SK-N-SH treated with all-trans-retinoic acid at 6 μM for 48 hours (cell line): Measurements from ENCODE around the gene PIR.

Experiments used
- ATAC-seq: fragments of 200-7000 bp; cut with Tn5 transposase; 3 replicates; pipeline ENCODE4 v1.9.1; 2020; ENCODE audit warnings: mild to moderate bottlenecking, moderate library complexity
- ARNTL ChIP-seq: fragments of 450-650 bp; formaldehyde crosslinking; IDR thresholded peaks from 2 replicates; pipeline ENCODE4 v1.5.0; 2020; ENCODE audit warnings: low read depth, mild to moderate bottlenecking, moderate library complexity, borderline replicate concordance
- BACH2 ChIP-seq: fragments of 250-450 bp; sonication (Bioruptor Pico); IDR thresholded peaks from 2 replicates; pipeline ENCODE4 v1.9.0; 2021; ENCODE audit warnings: mild to moderate bottlenecking, borderline replicate concordance
- CREB5 ChIP-seq: fragments of 250-450 bp; sonication (Bioruptor Pico); IDR thresholded peaks from 2 replicates; pipeline ENCODE4 v1.5.1; 2020; ENCODE audit warnings: low read depth, mild to moderate bottlenecking, moderate library complexity
- CSDC2 ChIP-seq: fragments of 250-450 bp; sonication (Bioruptor Pico); IDR thresholded peaks from 2 replicates; pipeline ENCODE4 v1.5.0; 2020; ENCODE audit warnings: mild to moderate bottlenecking, moderate library complexity
- CSRNP3 ChIP-seq: fragments of 250-450 bp; sonication (Bioruptor Pico); IDR thresholded peaks from 2 replicates; pipeline ENCODE4 v1.5.1; 2021; ENCODE audit warnings: mild to moderate bottlenecking, moderate library complexity
- GLIS3 ChIP-seq: fragments of 250-450 bp; sonication (Bioruptor Pico); IDR thresholded peaks from 2 replicates; pipeline ENCODE4 v1.5.0; 2020; ENCODE audit warnings: mild to moderate bottlenecking, moderate library complexity
- ISL1 ChIP-seq: fragments of 250-450 bp; sonication (Bioruptor Pico); IDR thresholded peaks from 2 replicates; pipeline ENCODE4 v2.1.2; 2022; ENCODE audit warnings: mild to moderate bottlenecking, moderate library complexity
- OSR1 ChIP-seq: fragments of 250-450 bp; sonication (Bioruptor Pico); IDR thresholded peaks from 2 replicates; pipeline ENCODE4 v1.8.0; 2022; ENCODE audit warnings: moderate library complexity, mild to moderate bottlenecking, inconsistent platforms
- PATZ1 ChIP-seq: fragments of 250-450 bp; sonication (Bioruptor Pico); IDR thresholded peaks from 2 replicates; pipeline ENCODE4 v1.8.0; 2020; ENCODE audit warnings: mild to moderate bottlenecking, moderate library complexity, borderline replicate concordance
- POU6F1 ChIP-seq: fragments of 250-450 bp; sonication (Bioruptor Pico); IDR thresholded peaks from 2 replicates; pipeline ENCODE4 v1.8.0; 2021; ENCODE audit warnings: low read depth, mild to moderate bottlenecking, moderate library complexity, borderline replicate concordance
- PPARA ChIP-seq: fragments of 250-450 bp; sonication (Bioruptor Pico); IDR thresholded peaks from 2 replicates; pipeline ENCODE4 v1.5.0; 2020; ENCODE audit warnings: mild to moderate bottlenecking, borderline replicate concordance
- RARB ChIP-seq: fragments of 250-450 bp; sonication (Bioruptor Pico); IDR thresholded peaks from 2 replicates; pipeline ENCODE4 v1.8.0; 2021; ENCODE audit warnings: mild to moderate bottlenecking, moderate library complexity
- SNAI2 ChIP-seq: fragments of 250-450 bp; sonication (Bioruptor Pico); IDR thresholded peaks from 2 replicates; pipeline ENCODE4 v1.5.0; 2020; ENCODE audit warnings: mild to moderate bottlenecking, moderate library complexity
- TCF4 ChIP-seq: fragments of 250-450 bp; sonication (Bioruptor Pico); IDR thresholded peaks from 2 replicates; pipeline ENCODE4 v1.8.0; 2021; ENCODE audit warnings: mild to moderate bottlenecking, moderate library complexity, borderline replicate concordance
- TOX ChIP-seq: fragments of 250-450 bp; sonication (Bioruptor Pico); IDR thresholded peaks from 2 replicates; pipeline ENCODE4 v1.8.0; 2021; ENCODE audit warnings: mild to moderate bottlenecking, moderate library complexity, borderline replicate concordance
- TSHZ2 ChIP-seq: fragments of 250-450 bp; sonication (Bioruptor Pico); IDR thresholded peaks from 2 replicates; pipeline ENCODE4 v1.5.0; 2020; ENCODE audit warnings: mild to moderate bottlenecking, moderate library complexity
- ZFP3 ChIP-seq: fragments of 250-450 bp; sonication (Bioruptor Pico); IDR thresholded peaks from 2 replicates; pipeline ENCODE4 v1.5.0; 2020; ENCODE audit warnings: mild to moderate bottlenecking, moderate library complexity
- ZFP30 ChIP-seq: fragments of 450-650 bp; formaldehyde crosslinking; IDR thresholded peaks from 2 replicates; pipeline ENCODE4 v1.5.0; 2022; ENCODE audit warnings: mild to moderate bottlenecking, moderate library complexity
- ZNF565 ChIP-seq: fragments of 450-650 bp; formaldehyde crosslinking; conservative IDR thresholded peaks from 2 replicates; pipeline ENCODE4 v1.5.0; 2020; ENCODE audit warnings: low read depth, mild to moderate bottlenecking, moderate library complexity
- ZNF70 ChIP-seq: fragments of 450-650 bp; formaldehyde crosslinking; IDR thresholded peaks from 2 replicates; pipeline ENCODE4 v1.5.0; 2020; ENCODE audit warnings: mild to moderate bottlenecking, moderate library complexity
- ZNF8 ChIP-seq: fragments of 450-650 bp; formaldehyde crosslinking; IDR thresholded peaks from 2 replicates; pipeline ENCODE4 v1.5.0; 2020; ENCODE audit warnings: mild to moderate bottlenecking, moderate library complexity

Gene PIR

GRCh38 chrX:15345976-15346375 is 147.2 kb downstream of the PIR start:
- ATAC-seq = no peak
- no peak for TF ChIP-seq PPARA (CRISPR knock-in tag)
- TF ChIP-seq ISL1 (CRISPR knock-in tag) = no peak
- no peak for TF ChIP-seq ZFP3
- no peak for TF ChIP-seq TCF4 (CRISPR knock-in tag)
- no peak for TF ChIP-seq ZFP30 (CRISPR knock-in tag)
- no peak for TF ChIP-seq OSR1 (CRISPR knock-in tag)
- TF ChIP-seq ZNF565 (CRISPR knock-in tag) = no peak
- no peak for TF ChIP-seq ARNTL (CRISPR knock-in tag)
- no peak for TF ChIP-seq CSRNP3 (CRISPR knock-in tag)

GRCh38 chrX:15344106-15344505 is 149.0 kb downstream of the PIR start:
- ATAC-seq = no peak
- TF ChIP-seq ZFP3 (no peak), TOX (no peak)

- TF ChIP-seq CREB5 (CRISPR knock-in tag) (no peak), ZNF70 (peak; percentile 57; the same call in 1 of the 2 replicates), ISL1 (CRISPR knock-in tag) (peak; percentile 58; the same call in 1 of the 2 replicates)
- ATAC-seq = no peak
Measured at GRCh38 chrX:15343075-15343476, 150.1 kb downstream of the PIR start.

GRCh38 chrX:15340867-15341266 is 152.3 kb downstream of the PIR start:
- TF ChIP-seq CSDC2 (CRISPR knock-in tag) (no peak), ZNF8 (no peak), ARNTL (CRISPR knock-in tag) (no peak), GLIS3 (CRISPR knock-in tag) (no peak), ISL1 (CRISPR knock-in tag) (no peak), PPARA (CRISPR knock-in tag) (no peak), TSHZ2 (CRISPR knock-in tag) (no peak), ZNF565 (CRISPR knock-in tag) (no peak), BACH2 (CRISPR knock-in tag) (no peak), ZFP30 (CRISPR knock-in tag) (no peak), SNAI2 (CRISPR knock-in tag) (no peak), RARB (CRISPR knock-in tag) (no peak), POU6F1 (no peak)
- TF ChIP-seq, all 23 proteins: peak for 0
- ATAC-seq = no peak

GRCh38 chrX:15336023-15336413 is 157.1 kb downstream of the PIR start:
- peak; percentile 24 for ATAC-seq
- TF ChIP-seq PATZ1 (CRISPR knock-in tag) = no peak
- TF ChIP-seq TOX = no peak
